ENCODE measurements around the gene FBXO7.

- TF ChIP-seq USF2 (IDR thresholded peaks at IDR 0.05; ENCODE audit: low read depth, low read length) (0 out of 2 replicates have a peak, but pooled peaks have one; percentile 30), CEBPB (IDR thresholded peaks at IDR 0.05; ENCODE audit: low read depth, low read length) (no peak), CTCF (conservative IDR thresholded peaks at IDR 0.05; ENCODE audit: low read depth, low read length) (no peak), RFX5 (IDR thresholded peaks at IDR 0.05; ENCODE audit: low read depth, low read length) (no peak)
Observed at GRCh38 chr22:32536352-32536751, 61.7 kb downstream of the FBXO7 start.
